Measurements from ENCODE around the gene GRIN1. TPM values are rescaled to one million over a fixed set of nuclear protein-coding genes. Genes with fewer than 3 reads are reported as not detected.

The GRIN1 gene
- total RNA-seq, 1 experiment from 2014 or later, result 0.29 TPM

GRCh38 chr9:137178201-137178938 is 39.4 kb downstream of the GRIN1 start:
- DNase-seq (ENCODE audit: low read depth), result no peak

- no peak for DNase-seq (ENCODE audit: low read depth)
Measured at GRCh38 chr9:137178939-137179630, 40.1 kb downstream of the GRIN1 start.

- DNase-seq (ENCODE audit: low read depth), result no peak
Measured at GRCh38 chr9:137179761-137180160, 40.8 kb downstream of the GRIN1 start.

GRCh38 chr9:137180491-137180890 is 41.5 kb downstream of the GRIN1 start:
- no peak for DNase-seq (ENCODE audit: low read depth)

GRCh38 chr9:137181680-137182079 is 42.7 kb downstream of the GRIN1 start:
- DNase-seq (ENCODE audit: low read depth), result no peak

- DNase-seq (ENCODE audit: low read depth), result no peak
Measured at GRCh38 chr9:137182836-137183235, 43.9 kb downstream of the GRIN1 start.

- no peak for DNase-seq (ENCODE audit: low read depth)
Measured at GRCh38 chr9:137183980-137184595, 45.1 kb downstream of the GRIN1 start.

- DNase-seq (ENCODE audit: low read depth), result no peak
Measured at GRCh38 chr9:137184881-137185660, 46.1 kb downstream of the GRIN1 start.

GRCh38 chr9:137185921-137186320 is 47.0 kb downstream of the GRIN1 start:
- DNase-seq (ENCODE audit: low read depth), result no peak

- DNase-seq (ENCODE audit: low read depth), result no peak
Measured at GRCh38 chr9:137186385-137186784, 47.4 kb downstream of the GRIN1 start.

- no peak for DNase-seq (ENCODE audit: low read depth)
Measured at GRCh38 chr9:137187386-137187785, 48.4 kb downstream of the GRIN1 start.

- no peak for DNase-seq (ENCODE audit: low read depth)
Measured at GRCh38 chr9:137188086-137188489, 49.1 kb downstream of the GRIN1 start.

- peak; percentile 93 for DNase-seq (ENCODE audit: low read depth)
Measured at GRCh38 chr9:137188490-137189296, 49.7 kb downstream of the GRIN1 start, which contains the start of the genes ANAPC2 and SSNA1. Gene ANAPC2, minus strand, starts transcription at chr9:137188560. Its CDS starts 28 bp downstream, at chr9:137188532. Gene SSNA1, plus strand, starts transcription at chr9:137188676. Its CDS starts 51 bp downstream, at chr9:137188727.

- DNase-seq (ENCODE audit: low read depth), result no peak
Measured at GRCh38 chr9:137189297-137190295, 50.6 kb downstream of the GRIN1 start.

- no peak for DNase-seq (ENCODE audit: low read depth)
Measured at GRCh38 chr9:137190315-137190856, 51.4 kb downstream of the GRIN1 start.

- no peak for DNase-seq (ENCODE audit: low read depth)
Measured at GRCh38 chr9:137191245-137191644, 52.3 kb downstream of the GRIN1 start.

- DNase-seq (ENCODE audit: low read depth), result no peak
Measured at GRCh38 chr9:137191691-137192447, 52.9 kb downstream of the GRIN1 start.

GRCh38 chr9:137192448-137192780 is 53.5 kb downstream of the GRIN1 start:
- no peak for DNase-seq (ENCODE audit: low read depth)

- no peak for DNase-seq (ENCODE audit: low read depth)
Measured at GRCh38 chr9:137192859-137193258, 53.9 kb downstream of the GRIN1 start.
